NT2/D1 (cell line): Measurements from ENCODE around the gene ZNF593OS.

ENCODE experiments used
- DNase-seq: peaks from one replicate; pipeline ENCODE4 v3.0.0-alpha.2; 2011; ENCODE audit warnings: low read depth, low spot score
- H3K27me3 ChIP-seq: 2 replicates; pipeline ENCODE4 v1.6.0; 2011; ENCODE audit warnings: mild to moderate bottlenecking; ENCODE audit not compliant: insufficient read length, insufficient read depth
- H3K36me3 ChIP-seq: 2 replicates; pipeline ENCODE4 v1.6.1; 2011; ENCODE audit warnings: mild to moderate bottlenecking, low read length, mixed read lengths; ENCODE audit not compliant: insufficient read depth, insufficient read length
- H3K4me1 ChIP-seq: 2 replicates; pipeline ENCODE4 v1.5.1; 2011; ENCODE audit not compliant: insufficient read depth, insufficient read length
- H3K4me3 ChIP-seq: 2 replicates; pipeline ENCODE4 v1.5.1; 2011; ENCODE audit warnings: low read depth; ENCODE audit not compliant: insufficient read length
- H3K9ac ChIP-seq: 2 replicates; pipeline ENCODE4 v1.6.0; 2011; ENCODE audit warnings: low read depth; ENCODE audit not compliant: insufficient read length
- H3K9me3 ChIP-seq: 2 replicates; pipeline ENCODE4 v1.5.1; 2011; ENCODE audit warnings: mild to moderate bottlenecking, low read length; ENCODE audit not compliant: insufficient read depth
- SUZ12 ChIP-seq: IDR thresholded peaks from 2 replicates; pipeline ENCODE4 v1.6.1; 2011; ENCODE audit not compliant: insufficient read length, insufficient read depth; ENCODE audit errors: extremely low read depth
- YY1 ChIP-seq: IDR thresholded peaks from 2 replicates; pipeline ENCODE4 v1.6.1; 2011; ENCODE audit not compliant: insufficient read length, insufficient read depth
- ZNF274 ChIP-seq: IDR thresholded peaks from 2 replicates; pipeline ENCODE4 v1.6.1; 2011; ENCODE audit warnings: mild to moderate bottlenecking, low read depth, low read length

The ZNF593OS gene

GRCh38 chr1:26145041-26145959, 26.3 kb downstream of the ZNF593OS start:
- peaks cover 58% of the 10 kb centered on the region for H3K27me3 ChIP-seq
- no peak overlapping the region for H3K4me3 ChIP-seq
- H3K4me1 ChIP-seq: peaks cover 4% of the 10 kb centered on the region
- DNase-seq: peak; percentile 92
- no peak overlapping the region for H3K9ac ChIP-seq
- H3K9me3 ChIP-seq: no peaks in the 10 kb centered on the region
- no peaks in the 10 kb centered on the region for H3K36me3 ChIP-seq
- no peak for TF ChIP-seq SUZ12
- TF ChIP-seq YY1: no peak
- no peak for TF ChIP-seq ZNF274

DNA sequence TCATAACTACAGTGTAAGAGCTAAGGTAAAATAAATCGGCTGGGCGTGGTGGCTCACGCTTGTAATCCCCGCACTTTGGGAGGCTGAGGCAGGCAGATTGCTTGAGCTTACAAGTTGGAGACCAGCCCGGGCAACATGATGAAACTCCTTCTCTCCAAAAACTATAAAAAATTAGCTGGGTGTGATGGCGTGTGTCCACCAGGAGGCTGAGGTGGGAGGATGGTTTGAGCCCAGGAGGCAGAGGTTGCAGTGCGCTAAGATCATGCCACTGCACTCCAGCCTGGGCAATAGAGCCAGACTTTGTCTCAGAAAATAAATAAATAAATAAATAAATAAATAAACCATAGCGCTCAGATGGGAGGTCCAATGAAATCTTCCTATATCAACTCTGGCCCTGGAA, 29.5 kb downstream of the ZNF593OS start:
- Histone ChIP-seq H3K9ac (no peak overlapping the region), H3K4me3 (no peak overlapping the region), H3K9me3 (no peaks in the 10 kb centered on the region), H3K4me1 (peaks cover 4% of the 10 kb centered on the region), H3K27me3 (peaks cover 32% of the 10 kb centered on the region), H3K36me3 (no peaks in the 10 kb centered on the region)
- DNase-seq: no peak
- TF ChIP-seq ZNF274: no peak
- no peak for TF ChIP-seq YY1
- no peak for TF ChIP-seq SUZ12

DNA sequence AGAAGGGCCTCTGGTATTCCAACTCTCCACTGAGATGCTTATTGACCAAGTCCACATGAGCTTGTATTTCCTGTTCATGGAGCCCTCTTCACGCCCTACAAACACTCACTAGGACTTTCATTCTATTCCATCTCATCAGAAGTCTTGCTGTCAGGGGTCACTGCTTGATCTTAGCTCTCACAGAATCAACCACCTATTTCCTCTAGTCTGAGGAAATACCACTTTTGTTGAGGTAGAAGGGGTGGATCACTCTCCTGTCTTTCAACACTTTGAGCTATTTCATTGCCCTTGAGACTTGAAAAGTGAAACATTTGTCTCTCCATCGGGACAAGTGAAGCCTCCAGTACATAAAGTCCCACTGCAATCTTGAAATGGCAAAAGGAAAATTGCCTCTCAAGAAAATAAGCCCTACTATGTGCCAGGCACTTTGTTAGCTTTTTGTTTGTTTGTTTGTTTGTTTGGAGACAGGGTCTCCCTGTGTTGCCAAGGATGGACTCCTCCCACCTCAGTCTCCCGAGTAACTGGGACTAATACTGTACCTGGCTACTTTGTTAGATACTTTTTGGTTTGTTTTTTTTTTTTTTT, 32.6 kb downstream of the ZNF593OS start:
- Histone ChIP-seq H3K4me3 (no peak overlapping the region), H3K27me3 (peaks cover 4% of the 10 kb centered on the region), H3K9ac (no peak overlapping the region), H3K36me3 (no peaks in the 10 kb centered on the region), H3K4me1 (no peaks in the 10 kb centered on the region), H3K9me3 (no peaks in the 10 kb centered on the region)
- DNase-seq: no peak
- TF ChIP-seq YY1: no peak
- TF ChIP-seq SUZ12: no peak
- no peak for TF ChIP-seq ZNF274

DNA sequence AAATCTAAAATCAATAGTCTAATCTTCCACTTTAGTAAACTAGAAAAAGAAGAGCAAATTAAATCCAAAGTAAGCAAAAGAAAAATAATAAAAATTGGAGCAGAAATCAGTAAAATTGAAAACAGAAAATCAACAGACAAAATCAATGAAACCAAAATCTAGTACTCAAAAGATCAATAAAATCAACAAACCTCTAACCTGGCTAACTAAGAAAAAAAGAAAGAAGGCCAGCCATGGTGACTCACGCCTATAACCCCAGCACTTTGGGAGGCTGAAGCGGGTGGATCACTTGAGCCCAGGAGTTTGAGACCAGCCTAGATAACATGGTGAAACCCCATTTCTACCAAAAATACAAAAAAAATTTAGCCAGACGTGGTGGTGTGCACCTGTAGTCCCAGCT, 37.2 kb downstream of the ZNF593OS start:
- TF ChIP-seq SUZ12: no peak
- Histone ChIP-seq H3K4me1 (no peaks in the 10 kb centered on the region), H3K4me3 (no peak overlapping the region), H3K9me3 (no peaks in the 10 kb centered on the region), H3K9ac (no peak overlapping the region), H3K27me3 (no peaks in the 10 kb centered on the region), H3K36me3 (no peaks in the 10 kb centered on the region)
- DNase-seq: no peak

DNA sequence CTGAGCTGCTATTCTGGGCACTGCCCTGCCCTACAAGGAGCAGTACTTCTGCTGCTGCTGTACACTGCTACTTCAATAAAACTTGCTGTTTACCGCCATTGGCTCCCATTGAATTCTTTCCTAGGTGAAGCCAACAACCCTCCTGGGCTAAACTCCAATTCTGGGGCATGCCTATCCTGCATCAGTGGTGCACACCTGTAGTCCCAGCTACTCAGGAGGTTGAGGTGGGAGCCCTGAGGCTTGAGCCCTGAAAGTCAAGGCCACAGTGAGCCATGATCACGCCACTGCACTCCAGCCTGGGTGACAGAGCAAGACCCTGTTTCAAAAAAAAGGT, 38.8 kb downstream of the ZNF593OS start:
- no peaks in the 10 kb centered on the region for H3K4me1 ChIP-seq
- H3K27me3 ChIP-seq: no peaks in the 10 kb centered on the region
- H3K9me3 ChIP-seq: no peaks in the 10 kb centered on the region
- no peak for TF ChIP-seq SUZ12
- TF ChIP-seq ZNF274: no peak
- no peak for TF ChIP-seq YY1
- H3K9ac ChIP-seq: no peak overlapping the region
- no peaks in the 10 kb centered on the region for H3K36me3 ChIP-seq
- DNase-seq: no peak
- H3K4me3 ChIP-seq: no peak overlapping the region

DNA sequence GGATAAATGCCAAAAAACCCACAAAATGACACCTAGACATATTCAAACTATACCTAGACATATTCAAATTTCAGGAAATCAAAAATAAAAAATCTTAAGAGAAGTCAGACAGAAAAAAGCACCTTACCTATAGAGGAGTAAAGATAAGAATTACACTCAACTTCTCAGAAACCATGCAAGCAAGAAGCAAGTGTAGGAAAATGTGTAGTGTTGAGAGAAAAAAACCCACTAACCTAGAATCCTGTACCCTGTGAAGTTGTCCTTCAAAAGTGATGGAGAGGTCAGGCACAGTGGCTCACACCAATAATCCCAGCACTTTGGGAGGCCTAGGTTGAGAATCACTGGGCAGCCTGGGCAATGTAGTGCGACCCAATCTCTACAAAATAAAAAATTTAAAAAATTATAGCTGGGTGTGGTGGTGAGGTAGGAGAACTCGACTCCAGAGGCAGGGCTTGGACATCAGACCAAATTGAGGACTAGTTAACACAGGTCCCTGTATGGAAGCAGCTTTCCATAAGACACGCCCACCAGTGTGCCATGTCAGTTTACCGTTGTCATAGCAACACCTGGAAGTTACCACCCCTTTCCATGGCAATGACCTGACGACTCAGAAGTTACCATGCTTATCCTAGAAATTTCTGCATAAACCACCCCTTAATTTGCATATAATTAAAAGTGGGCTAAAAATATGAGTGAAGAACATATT, 39.4 kb downstream of the ZNF593OS start:
- H3K4me1 ChIP-seq: no peaks in the 10 kb centered on the region
- no peak for DNase-seq
- no peak overlapping the region for H3K9ac ChIP-seq
- H3K36me3 ChIP-seq: no peaks in the 10 kb centered on the region
- no peak for TF ChIP-seq SUZ12
- TF ChIP-seq YY1: no peak
- no peak for TF ChIP-seq ZNF274
- no peaks in the 10 kb centered on the region for H3K9me3 ChIP-seq
- H3K4me3 ChIP-seq: no peak overlapping the region
- no peaks in the 10 kb centered on the region for H3K27me3 ChIP-seq

DNA sequence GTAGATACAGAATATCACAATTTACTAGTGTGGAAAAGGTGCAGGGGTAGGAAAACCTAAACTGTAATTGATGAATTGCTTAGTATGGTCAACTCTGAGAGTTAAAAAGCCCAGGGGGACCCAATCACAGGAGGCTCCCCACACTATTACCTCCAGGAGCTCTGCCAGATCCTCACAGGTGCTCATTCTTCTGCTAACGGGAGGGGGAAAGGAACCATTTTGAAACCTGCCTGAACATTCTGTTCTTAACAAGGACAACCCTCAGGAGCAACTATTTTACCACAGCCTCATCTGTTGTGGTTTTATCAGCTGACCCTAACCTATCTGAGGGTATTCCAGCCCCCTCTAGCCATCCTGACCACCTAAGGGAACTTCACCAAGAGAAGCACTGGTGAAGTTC, 40.9 kb downstream of the ZNF593OS start:
- TF ChIP-seq YY1: no peak
- no peak for TF ChIP-seq SUZ12
- no peak for TF ChIP-seq ZNF274
- Histone ChIP-seq H3K4me3 (no peak overlapping the region), H3K4me1 (no peaks in the 10 kb centered on the region), H3K36me3 (no peaks in the 10 kb centered on the region), H3K9ac (no peak overlapping the region), H3K27me3 (no peaks in the 10 kb centered on the region), H3K9me3 (no peaks in the 10 kb centered on the region)
- no peak for DNase-seq
